HG02870 (cell line): ENCODE measurements around the gene LENG8.
"Not testable (repeated sequence)": the region's sequence is repeated elsewhere in the genome, so short reads cannot be mapped to it uniquely, and the experiment has no call there.

Experiments used
- ATAC-seq: cut with Tn5 transposase; IDR thresholded peaks from one replicate; pipeline ENCODE4 v1.9.1; 2021; ENCODE audit warnings: mild to moderate bottlenecking, moderate library complexity; ENCODE audit not compliant: unreplicated experiment

Gene LENG8

DNA sequence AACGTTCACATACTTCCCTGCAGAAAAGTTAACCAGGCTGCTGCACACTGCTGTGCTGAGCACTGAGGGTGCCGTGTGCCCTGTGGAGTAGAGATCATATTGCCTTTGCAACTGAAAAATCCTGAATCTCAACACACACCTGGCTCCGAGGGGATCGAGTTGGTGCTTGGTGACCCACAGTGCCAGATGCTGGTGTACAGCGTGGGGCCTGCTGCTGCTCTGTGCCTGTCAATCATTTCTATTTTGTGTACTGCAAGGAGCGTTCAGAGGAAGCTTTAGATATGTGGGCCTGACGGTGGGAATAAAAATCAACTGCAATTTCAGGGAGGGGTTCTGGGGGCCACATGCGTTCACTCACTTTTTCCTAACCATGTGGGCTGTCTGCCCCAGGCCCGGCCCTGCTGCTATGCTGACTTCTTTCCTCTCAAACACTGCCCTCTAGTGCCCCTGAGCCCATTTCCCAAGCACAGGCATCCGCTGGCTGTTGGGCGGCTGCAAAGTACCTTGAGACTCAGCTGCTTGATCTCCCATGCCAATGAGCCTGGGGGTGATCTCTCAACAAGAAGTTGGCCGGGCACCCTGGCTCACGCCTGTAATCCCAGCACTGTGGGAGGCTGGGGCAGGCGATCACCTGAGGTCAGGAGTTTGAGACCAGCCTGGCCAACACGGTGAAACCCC lies 9.7 kb upstream of the LENG8 start:
- no peak for ATAC-seq

DNA sequence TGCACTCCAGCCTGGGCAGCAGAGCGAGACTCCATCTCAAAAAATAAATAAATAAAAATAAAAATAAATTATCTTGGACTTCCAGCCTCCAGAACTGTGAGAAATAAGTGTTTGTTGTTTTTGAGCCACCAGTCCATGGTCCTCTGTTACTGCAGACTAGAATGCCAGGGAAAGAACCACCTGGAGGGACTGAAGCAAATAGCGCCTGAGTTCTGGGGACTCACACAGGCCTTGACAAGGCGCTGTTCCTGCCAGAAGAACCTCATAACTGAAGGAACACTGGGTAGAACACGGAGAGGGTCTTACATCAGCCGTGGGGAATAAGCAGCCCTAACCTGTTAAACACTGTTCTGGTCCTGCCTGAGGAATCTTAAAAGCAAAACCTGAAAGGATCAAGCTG lies 8.4 kb upstream of the LENG8 start:
- ATAC-seq, result no peak

DNA sequence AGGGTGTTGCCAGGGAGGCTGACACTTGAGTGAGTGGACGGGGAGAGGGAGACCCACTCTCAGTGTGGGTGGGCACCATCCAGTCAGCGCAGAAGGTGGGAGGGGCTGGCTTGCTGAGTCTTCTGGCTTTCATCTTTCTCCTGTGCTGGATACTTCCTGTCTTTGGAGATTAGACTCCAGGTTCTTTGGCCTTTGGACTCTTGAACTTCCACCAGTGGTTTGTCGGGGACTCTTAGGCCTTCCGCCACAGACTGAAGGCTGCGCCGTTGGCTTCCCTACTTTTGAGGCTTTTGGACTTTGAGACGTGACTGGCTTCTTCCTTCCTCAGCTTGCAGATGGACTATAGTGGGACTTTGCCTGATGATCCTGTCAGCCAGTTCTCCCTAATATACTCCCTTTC lies 4.3 kb upstream of the LENG8 start:
- ATAC-seq, result no peak

DNA sequence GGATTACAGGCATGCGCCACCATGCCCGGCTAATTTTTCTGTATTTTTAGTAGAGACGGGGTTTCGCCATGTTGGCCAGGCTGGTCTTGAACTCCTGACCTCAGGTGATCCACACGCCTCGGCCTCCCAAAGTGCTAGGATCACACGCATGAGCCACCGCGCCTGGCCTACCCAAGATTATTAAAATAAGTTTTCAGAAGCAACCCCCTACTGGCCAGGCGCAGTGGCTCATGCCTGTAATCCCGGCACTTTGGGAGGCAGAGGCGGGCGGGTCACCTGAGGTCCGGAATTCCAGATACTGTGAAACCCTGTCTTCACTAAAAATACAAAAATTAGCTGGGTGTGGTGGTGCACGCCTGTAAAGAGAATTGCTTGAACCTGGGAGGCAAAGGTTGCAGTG lies 2.6 kb upstream of the LENG8 start:
- not testable (repeated sequence) for ATAC-seq

DNA sequence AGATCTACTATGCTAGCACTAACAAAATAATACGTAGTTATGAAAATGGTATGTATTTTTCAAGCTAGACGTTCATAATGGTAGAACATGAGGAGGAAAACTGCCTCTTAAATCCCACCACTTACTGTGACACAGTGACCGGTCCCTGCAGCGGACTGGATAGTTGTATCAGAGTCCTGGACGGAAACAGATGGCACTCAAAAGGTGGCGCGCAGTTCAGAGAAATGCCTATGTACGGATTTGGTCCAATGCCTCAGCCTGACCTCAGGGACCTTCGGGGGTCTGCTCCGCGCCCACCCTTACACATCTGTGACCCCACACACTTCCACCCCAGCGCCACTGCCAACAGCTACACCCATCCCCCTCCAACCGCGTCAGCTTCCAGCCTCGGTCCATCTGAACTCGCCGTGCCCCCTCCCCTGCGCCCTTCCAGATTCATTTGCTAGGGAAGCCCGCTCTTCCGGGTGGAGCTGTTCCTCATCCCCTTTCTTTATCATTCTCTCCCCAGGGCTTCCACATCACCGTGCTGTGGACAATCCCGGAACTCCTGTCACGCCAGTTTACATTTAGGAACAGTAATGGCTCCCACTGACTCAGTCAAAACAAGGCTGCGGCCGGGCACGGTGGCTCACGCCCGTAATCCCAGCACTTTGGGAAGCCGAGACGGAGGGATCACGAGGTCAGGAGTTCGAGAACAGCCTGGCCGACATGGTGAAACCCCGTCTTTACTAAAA lies 792 bp upstream of the LENG8 start:
- no peak for ATAC-seq

DNA sequence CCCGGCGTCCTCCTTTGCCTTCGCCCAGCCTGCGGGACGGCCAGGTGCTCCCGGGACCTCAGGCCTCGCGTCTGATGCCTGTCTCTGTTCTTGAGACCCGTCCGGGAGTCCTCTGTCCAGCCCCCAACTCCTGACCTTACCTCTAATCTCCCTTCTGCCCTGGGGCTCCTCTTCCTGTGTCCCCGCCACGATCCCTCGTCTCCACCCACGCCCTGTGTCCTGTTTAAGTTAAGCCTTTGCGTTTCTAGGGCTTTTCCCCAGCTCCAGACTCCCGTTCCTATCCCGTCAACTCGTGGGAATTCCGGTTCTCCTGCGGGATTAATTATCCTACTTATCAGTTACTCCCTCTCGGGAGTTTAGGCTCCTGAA lies 686 bp downstream of the LENG8 start:
- no peak for ATAC-seq

DNA sequence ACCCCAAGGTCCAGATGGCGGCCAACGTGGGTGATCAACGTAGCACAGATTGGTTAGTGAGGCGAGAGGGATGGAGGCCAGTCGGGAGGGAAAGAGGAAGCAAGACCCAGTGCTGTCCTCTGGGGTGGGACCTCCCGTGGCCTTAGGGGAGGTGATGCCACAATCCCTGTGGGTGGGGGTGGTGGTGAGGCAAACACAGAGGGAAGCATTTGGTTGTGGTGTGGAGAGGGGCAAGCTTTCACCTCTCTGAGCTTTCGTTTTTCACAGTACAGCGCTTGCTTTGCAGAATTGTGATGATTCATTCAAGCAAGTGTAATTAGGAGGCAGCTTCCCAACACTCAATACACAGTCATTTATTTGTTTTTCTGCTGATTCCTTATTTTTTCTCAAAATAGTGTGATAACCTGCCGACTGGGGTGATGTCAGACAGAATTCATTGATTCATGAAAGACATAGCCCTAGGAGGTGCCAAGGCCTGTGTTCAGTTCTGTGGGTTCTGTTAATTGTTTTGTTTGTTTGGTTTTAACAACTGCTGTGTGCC lies 2.4 kb downstream of the LENG8 start:
- ATAC-seq, result no peak

DNA sequence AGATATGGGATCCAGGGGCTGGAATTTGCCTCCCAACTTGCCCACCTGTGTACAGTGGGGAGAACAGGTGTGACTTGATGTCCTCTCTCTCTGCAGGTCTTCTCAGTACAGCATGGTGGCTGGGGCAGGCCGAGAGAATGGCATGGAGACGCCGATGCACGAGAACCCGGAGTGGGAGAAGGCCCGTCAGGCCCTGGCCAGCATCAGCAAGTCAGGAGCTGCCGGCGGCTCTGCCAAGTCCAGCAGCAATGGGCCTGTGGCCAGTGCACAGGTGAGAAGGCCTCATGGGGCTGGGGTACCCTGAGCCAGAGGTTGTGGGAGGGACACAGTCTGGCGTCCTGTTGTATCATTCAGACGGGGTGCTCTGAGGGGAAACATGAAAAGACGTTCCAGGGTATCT lies 3.0 kb downstream of the LENG8 start:
- ATAC-seq, result no peak

DNA sequence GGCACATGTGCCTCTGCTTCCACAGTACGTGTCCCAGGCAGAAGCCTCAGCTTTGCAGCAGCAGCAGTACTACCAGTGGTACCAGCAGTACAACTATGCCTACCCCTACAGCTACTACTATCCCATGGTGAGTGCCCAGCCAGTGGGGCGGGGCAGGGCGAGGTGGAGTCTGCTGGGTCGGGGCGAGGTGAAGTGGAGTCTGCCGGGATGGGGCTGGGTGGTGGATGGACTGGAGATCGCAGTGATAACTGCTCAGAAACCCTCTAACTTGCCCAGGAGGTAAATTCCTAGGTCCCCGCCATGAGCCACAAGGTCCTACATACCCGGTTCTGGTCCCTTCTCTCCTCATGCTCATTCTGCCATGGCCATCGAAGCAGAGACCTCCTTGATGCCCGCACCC lies 3.6 kb downstream of the LENG8 start:
- no peak for ATAC-seq

DNA sequence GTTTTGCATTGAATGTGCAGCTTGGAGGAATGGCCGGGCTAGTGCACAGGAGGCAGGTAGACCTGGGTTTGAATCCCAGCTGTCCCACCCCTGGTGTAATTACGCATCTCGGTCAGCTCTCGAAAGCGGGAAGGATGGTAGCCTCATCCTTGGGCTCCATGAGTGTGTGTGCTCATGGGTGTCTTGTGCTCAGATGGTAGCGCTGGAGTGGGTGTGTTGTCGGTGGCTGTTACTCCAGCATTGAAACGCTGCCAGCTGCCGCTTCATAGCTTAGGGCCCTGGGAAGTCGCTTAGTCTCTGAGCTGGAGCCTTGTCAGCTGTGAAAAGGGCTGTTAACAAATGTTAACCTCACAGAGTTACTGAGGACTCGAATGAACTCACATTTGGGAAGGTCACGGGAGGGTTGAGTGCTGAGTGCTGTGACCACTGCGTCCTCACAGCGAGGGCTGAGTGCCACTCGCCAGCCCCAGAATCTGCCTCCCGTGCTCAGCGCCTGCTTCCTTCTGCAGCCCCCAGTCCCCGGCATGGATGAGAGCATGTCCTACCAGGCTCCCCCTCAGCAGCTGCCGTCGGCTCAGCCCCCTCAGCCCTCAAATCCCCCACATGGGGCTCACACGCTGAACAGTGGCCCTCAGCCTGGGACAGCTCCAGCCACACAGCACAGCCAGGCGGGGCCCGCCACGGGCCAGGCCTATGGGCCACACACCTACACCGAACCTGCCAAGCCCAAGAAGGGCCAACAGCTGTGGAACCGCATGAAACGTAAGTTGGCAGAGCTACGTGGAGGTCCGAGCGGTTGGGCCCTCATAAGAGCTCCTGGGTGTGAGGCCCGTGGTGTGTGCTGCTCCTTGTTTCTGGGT lies 5.2 kb downstream of the LENG8 start:
- no peak for ATAC-seq

DNA sequence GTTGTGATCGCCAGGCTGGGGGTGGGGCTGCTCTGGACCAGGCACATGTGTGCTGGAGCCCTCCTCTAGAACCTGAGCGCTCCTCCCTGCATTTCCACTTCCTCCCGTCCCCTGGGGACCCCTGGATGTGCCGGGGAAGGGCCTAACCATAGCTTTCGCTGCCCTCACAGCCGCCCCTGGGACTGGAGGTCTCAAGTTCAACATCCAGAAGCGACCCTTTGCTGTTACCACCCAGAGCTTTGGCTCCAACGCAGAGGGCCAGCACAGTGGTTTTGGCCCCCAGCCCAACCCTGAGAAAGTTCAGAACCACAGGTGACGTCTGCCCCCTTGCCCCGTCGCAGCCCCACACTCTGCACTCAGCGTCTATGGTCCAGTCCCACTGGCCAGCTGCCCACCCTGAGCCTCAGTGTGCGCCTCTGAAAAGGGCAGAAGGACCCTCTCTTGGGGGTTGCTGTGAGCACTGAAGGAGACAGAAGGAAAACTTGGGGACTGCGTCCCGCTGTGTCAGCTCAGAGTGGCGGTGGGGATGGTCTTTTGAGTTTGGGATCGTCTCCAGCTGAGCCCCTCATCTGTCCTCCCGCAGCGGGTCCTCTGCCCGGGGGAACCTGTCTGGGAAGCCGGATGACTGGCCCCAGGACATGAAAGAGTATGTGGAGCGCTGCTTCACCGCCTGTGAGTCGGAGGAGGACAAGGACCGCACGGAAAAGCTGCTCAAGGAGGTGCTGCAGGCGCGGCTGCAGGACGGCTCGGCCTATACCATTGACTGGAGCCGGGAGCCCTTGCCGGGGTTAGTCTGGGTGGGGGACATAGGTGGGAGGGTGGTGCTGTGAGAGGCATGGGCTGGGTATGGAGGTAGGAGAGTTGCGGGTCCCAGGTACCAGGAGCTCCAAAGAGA lies 6.0 kb downstream of the LENG8 start:
- ATAC-seq, result no peak

DNA sequence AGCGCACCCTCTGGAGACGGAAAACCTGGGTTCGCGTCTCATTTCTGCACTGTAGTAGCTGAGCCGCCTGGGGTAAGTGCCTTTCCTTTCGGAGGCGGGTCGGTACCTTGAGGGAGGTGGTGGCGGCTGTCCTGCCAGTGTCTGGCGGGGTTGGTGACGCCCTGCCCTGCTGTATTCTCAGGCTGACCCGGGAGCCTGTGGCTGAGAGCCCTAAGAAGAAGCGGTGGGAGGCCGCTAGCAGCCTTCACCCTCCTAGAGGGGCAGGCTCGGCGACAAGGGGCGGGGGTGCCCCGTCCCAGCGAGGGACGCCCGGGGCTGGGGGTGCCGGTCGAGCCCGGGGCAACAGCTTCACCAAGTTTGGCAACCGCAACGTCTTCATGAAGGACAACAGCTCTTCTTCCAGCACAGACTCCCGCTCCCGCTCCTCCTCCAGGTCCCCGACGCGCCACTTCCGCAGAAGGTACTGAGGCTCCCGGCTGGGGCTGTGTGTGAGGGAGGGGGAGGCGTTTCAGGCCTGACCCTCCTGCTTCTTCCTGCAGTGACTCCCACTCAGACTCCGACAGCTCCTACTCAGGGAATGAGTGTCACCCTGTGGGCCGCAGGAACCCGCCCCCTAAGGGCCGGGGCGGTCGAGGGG lies 6.9 kb downstream of the LENG8 start:
- no peak for ATAC-seq

DNA sequence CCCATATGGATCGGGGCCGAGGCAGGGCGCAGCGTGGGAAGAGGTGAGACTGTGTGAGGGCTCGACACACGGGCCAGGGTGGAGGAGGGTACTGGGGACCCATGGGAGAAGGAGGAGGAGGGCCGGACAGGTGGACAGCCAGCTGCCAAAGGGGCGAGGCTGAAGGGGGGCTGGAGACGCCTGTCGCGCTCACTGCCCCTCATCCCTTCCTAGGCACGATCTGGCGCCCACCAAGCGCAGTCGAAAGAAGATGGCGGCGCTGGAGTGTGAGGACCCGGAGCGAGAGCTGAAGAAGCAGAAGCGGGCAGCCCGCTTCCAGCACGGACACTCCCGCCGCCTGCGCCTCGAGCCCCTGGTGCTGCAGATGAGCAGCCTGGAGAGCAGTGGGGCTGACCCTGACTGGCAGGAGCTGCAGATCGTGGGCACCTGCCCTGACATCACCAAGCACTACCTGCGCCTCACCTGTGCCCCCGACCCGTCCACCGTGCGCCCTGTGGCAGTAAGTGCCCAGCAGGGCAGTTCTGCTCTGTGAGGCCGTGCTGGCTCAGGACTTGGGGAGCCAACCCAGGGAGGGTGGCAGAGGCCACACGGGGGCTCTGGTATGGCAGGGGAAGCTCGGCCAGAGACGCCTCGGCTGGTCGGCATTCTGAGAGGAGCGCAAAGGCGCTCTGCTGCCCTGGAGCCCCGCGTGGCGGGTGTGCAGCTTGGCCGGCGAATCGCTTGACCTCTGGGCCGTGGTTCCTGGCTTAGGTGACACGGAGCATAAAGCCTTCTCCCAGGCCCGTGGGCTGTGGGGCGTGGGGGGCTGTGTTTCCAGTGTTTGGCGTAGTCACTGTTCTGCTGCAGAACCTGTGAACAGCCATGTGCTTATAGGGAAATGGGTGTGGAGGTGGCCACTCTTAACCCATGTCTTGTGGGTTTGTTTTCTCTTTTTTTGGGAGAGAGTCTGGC lies 7.7 kb downstream of the LENG8 start:
- no peak for ATAC-seq

DNA sequence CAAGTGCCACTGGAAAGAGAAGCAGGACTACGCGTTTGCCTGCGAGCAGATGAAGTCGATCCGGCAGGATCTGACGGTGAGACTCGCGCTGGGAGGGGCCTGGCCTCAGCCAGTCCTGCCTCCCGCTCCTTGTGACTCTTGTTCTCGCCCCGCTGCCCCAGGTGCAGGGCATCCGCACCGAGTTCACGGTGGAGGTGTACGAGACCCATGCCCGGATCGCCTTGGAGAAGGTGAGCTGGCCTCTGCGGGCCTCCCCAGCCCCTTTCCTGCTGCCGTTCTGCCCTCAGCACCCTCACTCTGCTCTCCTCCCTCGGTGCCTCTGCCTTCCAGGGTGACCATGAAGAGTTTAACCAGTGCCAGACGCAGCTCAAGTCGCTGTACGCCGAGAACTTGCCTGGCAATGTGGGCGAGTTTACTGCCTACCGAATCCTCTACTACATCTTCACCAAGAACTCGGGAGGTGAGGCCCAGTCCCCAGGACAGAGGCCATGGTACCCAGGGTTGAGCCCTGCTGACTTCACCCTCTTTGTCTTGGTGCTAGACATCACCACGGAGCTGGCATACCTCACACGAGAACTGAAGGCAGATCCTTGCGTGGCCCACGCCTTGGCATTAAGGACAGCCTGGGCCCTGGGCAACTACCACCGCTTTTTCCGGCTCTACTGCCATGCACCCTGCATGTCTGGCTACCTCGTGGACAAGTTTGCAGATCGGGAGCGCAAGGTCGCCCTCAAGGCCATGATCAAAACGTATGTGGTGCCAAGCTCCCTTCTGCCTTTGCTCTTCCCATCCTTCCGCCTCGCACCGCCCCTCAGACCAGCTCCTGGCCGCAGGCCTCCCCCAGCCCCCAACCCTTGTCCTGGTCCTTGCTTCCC lies 9.0 kb downstream of the LENG8 start:
- no peak for ATAC-seq

DNA sequence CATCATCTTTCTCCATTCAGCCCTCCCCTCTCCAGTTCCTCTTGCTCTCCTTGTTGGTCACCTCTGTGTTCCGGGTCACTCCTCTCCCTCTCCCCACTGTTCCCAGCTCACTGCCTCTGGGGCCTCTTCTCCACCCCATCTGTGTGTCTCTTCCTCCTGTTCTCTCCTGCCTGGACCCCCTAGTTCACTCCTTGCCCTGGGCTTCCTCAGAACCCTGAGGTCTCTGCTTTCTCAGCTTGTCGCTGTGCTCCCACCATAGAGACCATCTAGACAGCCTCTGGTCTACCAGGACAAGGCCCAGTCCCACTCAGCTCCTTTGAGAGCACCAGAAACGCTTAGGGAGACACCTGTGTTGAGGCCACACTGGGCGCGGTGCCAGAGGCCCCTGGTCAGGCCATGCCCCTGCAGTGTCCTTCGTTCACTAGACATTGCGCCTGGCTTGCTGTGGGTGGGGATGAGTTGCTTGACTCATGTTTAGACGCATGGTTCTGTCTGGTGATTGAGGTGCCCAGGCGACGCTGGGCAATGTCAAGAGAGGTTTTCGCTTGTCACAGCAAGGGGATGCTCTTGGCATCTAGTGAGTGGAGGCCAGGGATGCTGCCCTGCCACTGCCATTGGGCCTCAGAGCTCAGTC lies 9.8 kb downstream of the LENG8 start:
- no peak for ATAC-seq

DNA sequence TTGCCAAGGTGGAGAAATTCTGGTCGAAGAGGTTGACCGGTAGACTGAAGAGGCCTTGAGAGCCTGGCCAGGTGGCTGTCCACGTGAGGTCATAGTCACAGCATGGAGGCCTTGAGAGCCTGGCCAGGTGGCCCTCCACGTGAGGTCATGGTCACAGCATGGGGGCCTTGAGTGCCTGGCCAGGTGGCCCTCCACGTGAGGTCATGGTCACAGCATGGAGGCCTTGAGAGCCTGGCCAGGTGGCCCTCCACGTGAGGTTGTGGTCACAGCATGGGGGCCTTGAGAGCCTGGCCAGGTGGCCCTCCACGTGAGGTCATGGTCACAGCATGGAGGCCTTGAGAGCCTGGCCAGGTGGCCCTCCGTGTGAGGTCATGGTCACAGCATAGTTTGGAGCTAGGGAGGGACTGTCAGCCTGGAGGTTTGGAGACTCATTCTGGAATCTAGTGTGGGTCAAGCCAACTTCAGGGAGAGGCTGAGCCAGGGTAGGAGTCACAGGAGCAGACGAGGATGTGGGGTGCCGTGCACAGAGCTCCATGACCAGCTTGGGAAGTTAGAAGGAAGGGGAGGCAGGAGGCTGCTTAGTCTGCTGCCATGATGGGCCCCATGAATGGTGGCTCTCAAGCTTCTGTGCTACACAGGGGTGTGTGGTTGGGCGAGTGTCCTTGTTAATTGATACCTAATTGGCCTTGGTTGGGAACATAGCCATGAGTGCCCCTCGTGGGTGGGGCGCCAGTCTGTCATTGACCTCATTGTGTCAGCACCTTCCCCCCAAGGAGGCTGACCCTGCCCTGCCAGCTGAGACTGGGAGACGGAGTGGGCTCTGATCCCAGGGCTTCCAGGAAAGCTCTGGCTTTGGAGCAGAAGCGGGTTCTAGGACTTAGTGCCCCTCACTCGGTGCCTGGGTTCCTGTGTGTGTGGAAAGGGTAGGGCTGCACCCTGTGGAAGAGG lies 10.6 kb downstream of the LENG8 start:
- no peak for ATAC-seq
